IPS DF 19.7 (cell line): ENCODE measurements around the gene COX6B2.
A peak's percentile ranks its signal among the peaks of the same experiment; 100 is the strongest.
"Not testable (repeated sequence)": the region's sequence is repeated elsewhere in the genome, so short reads cannot be mapped to it uniquely, and the experiment has no call there.

ENCODE experiments used
- DNase-seq: peaks from one replicate; pipeline ENCODE4 v3.0.0-alpha.2; 2013; ENCODE audit warnings: low read depth, low spot score

COX6B2 gene, protein sequence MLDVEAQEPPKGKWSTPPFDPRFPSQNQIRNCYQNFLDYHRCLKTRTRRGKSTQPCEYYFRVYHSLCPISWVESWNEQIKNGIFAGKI

DNA sequence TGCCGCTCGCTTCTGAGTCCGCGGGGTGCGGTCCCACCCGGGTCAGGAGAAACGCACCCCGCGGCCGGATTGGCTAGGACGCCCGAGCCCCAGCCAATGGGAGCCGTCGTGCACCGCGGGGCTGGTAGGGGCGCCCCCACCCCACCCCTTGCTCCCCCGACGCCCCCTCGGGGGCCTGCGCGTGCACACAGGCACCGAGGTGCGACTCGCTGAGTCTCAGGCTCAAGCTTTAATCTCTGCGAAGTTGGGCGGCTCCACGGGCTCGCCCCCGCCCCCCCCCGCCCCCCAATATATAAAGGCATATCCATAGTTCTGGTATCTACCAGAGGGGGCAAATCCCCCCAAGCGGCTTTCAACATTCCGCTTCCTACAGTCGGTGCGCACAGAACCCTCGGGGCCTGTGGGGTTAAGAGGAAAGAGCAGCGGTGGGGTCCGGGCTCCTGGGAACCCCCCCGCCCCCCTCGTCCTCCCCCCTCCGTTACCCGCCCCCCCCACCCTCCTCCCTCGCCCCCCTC is at the start of gene COX6B2:
TSS of gene COX6B2 (minus strand) at position 22 of the 515 bp plus-strand sequence. CDS start 198 bp downstream, outside the sequence.
- no peak for DNase-seq

DNA sequence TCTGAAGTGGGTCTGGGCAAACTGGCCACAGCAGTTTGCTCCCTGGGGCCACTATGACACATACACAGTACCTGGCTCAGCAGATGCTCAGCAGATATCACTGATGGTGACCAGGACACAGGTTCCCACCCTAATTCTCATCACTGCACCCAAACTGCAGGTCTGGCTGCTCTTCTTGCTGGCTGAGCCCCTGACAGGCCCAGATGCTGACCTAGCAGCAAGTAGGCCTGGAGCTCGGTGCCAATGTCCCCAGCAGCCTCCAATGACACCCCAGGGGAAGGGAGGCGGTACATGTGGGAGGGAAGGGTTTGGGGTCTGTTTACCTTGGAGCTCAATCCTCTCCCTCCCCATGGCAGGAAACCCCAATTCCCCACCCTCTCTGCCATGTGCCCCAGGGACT is 48.0 kb upstream of the COX6B2 start:
- no peak for DNase-seq

GRCh38 chr19:55401390-55401789 is 46.9 kb upstream of the COX6B2 start:
- DNase-seq, result not testable (repeated sequence)

GRCh38 chr19:55400281-55401087 is 46.0 kb upstream of the COX6B2 start:
- no peak for DNase-seq

GRCh38 chr19:55398200-55398925 is 43.8 kb upstream of the COX6B2 start:
- DNase-seq, result no peak

GRCh38 chr19:55392820-55393761 is 38.6 kb upstream of the COX6B2 start:
- DNase-seq, result no peak

DNA sequence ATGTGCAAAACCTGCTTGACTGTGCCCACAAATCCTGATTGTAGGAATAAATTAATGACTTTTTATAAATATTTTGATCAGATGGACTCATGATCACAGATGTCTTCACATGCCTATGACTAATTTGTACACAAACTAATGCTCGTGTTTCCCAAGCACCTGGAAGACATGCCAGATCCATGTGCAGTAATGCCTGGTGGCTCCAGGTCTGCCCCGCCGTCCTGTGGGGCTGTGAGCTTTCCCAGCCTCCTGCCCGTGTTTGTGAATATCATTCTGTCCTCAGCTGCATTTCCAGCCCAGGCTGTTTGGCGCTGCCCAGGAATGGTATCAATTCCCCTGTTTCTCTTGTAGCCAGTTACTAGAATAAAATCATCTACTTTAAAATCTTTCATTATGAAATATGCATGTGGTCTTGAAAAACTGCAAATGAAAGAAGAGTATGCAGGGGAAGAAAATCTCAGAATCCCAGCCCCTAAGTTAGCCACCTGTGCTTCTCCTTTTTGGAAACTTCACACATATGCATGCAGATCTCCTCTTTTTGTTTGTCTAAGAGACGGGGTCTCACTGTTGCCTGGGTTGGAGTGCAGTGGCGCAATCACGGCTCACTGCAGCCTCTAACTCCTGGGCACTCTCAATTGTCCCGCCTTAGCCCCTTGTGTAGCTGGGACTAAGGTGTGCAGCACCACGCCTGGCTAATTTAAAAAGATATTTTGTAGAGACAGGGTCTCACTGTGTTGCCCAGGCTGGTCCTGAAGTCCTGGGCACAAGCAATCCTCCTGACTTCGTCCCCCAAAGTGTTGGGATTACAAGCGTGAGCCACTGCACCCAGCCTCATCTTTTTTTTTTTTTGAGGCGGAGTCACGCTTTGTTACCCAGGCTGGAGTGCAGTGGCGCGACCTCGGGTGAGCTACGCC is 37.4 kb upstream of the COX6B2 start:
- no peak for DNase-seq

- DNase-seq, result no peak
Observed at GRCh38 chr19:55391191-55391670, 36.7 kb upstream of the COX6B2 start.

GRCh38 chr19:55390461-55390880 is 36.0 kb upstream of the COX6B2 start:
- no peak for DNase-seq

GRCh38 chr19:55389386-55390317 is 35.1 kb upstream of the COX6B2 start:
- DNase-seq, result no peak

GRCh38 chr19:55387736-55388497 is 33.4 kb upstream of the COX6B2 start:
- DNase-seq, result no peak

- DNase-seq, result no peak
Observed at GRCh38 chr19:55386493-55386971, 32.0 kb upstream of the COX6B2 start.

DNA sequence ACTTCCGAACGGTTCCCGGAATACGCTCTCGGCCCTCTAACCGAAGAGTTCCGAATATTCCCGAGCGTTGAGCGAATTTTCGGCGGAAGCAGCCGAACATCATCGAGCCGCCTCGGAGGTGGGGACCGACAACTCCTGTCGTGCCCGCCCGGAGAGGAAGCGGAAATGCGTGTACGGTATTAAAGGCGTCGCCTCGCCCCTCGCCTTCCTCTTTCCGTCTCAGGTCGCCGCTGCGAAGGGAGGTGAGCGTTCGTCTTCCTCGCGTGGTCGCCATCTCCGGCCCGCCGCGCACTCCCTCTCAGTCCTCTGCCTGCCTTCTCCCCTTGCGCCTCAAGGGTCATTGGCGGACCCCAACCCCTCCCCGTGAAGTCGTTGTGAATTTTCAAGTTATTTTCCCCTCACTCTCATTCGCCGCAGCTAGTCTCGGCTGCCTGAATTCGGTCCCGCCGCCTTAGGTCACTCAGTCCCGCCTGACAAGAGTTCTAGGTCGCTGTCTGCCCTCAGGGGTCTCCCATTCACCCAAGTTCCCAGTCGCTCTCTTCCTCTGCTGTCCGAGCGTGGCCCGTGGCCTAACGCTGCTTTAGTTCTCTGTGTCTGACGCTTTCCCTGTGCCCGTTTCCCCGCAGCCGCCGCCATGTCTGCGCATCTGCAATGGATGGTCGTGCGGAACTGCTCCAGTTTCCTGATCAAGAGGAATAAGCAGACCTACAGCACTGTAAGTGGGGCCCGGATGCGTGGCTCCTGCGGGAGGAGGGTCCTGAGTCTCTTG is 31.4 kb upstream of the COX6B2 start, which contains the start of gene RPL28:
TSS of gene RPL28 (plus strand) at position 209 of the 769 bp plus-strand sequence. CDS start at position 635, 426 bp downstream.
- peak; percentile 88 for DNase-seq

- peak; percentile 81 for DNase-seq
Observed at GRCh38 chr19:55384920-55385723, 30.6 kb upstream of the COX6B2 start.

DNA sequence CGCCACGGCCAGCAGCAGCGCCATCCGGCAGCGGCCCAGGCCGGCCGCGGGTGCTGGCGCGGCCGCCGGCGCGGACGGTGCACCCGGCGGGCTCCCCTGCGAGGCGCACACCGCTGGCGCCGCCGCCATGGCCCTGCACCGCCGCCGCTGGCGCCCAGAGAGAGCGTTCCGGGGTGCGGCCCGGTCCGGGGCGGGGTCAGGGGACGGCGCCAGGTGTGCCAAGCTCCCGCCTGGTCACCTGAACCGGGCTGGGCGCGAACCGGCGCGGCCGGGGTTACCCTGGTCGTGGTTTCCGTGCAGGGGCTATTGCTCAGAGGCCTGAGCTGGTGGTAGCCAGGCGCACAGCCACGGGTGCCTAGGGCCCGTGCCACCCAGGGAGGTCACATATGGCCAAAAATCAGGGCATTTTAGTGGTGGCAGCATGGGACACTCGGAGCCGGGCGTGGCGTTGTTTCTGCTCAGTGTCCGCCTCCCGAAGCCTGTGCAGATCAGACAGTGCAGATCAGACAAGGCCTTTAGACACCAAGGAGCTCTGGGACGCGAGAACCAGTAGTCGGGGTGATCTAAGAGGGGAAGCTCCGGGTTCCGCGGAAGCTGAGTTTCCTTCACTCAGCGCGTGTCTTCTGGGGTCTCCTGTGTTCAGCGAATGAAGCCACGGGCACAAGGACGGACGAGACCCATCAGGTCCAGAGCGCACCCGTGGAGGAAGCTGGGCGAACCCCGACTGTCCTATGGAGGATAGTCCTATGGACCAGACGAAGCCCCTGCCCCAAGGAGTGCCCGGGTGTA is 29.8 kb upstream of the COX6B2 start, which contains the start of gene TMEM238:
TSS of gene TMEM238 (minus strand) at position 162 of the 789 bp plus-strand sequence. CDS start at position 129, 33 bp downstream.
- no peak for DNase-seq
